HUES64 (cell line): ENCODE measurements around the gene TDRD6.
"Not testable (repeated sequence)": the region's sequence is repeated elsewhere in the genome, so short reads cannot be mapped to it uniquely, and the experiment has no call there.

Source experiments
- H3K27ac ChIP-seq: 2 replicates; pipeline ENCODE4 v1.7.0; 2013; ENCODE audit warnings: low read depth, low read length, inconsistent platforms
- H3K27me3 ChIP-seq: 2 replicates; pipeline ENCODE4 v1.6.1; 2013; ENCODE audit warnings: mild to moderate bottlenecking, low read length; ENCODE audit not compliant: insufficient read depth
- H3K36me3 ChIP-seq: 2 replicates; pipeline ENCODE4 v1.6.1; 2013; ENCODE audit warnings: mild to moderate bottlenecking, low read length; ENCODE audit not compliant: insufficient read depth
- H3K4me1 ChIP-seq: 2 replicates; pipeline ENCODE4 v1.6.1; 2013; ENCODE audit warnings: mild to moderate bottlenecking, low read length, moderate library complexity; ENCODE audit not compliant: insufficient read depth
- H3K4me3 ChIP-seq: 2 replicates; pipeline ENCODE4 v1.5.1; 2013; ENCODE audit warnings: mild to moderate bottlenecking, low read length, moderate library complexity
- H3K9ac ChIP-seq: 2 replicates; pipeline ENCODE4 v1.6.1; 2013; ENCODE audit warnings: mild to moderate bottlenecking, low read depth, low read length
- H3K9me3 ChIP-seq: 2 replicates; pipeline ENCODE4 v1.6.1; 2013; ENCODE audit warnings: low read depth, low read length; ENCODE audit not compliant: insufficient read depth
- WGBS: fragments of 150-250, 120-280 bp; methylation state at CpG from one replicate; pipeline ENCODE4 v1.1.7; 2013; ENCODE audit warnings: missing lambda C conversion rate; 5-methylcytosine and 5-hydroxymethylcytosine counted together

Gene TDRD6

GRCh38 chr6:46744159-46744725 is 56.6 kb downstream of the TDRD6 start:
- H3K4me3 ChIP-seq, H3K27me3 ChIP-seq, H3K36me3 ChIP-seq, H3K9ac ChIP-seq, H3K9me3 ChIP-seq, H3K27ac ChIP-seq: not testable (repeated sequence)
- peaks cover 16% of the 10 kb centered on the region for H3K4me1 ChIP-seq
- 93% methylated on average over 3 of the region's 3 CpGs for WGBS

DNA sequence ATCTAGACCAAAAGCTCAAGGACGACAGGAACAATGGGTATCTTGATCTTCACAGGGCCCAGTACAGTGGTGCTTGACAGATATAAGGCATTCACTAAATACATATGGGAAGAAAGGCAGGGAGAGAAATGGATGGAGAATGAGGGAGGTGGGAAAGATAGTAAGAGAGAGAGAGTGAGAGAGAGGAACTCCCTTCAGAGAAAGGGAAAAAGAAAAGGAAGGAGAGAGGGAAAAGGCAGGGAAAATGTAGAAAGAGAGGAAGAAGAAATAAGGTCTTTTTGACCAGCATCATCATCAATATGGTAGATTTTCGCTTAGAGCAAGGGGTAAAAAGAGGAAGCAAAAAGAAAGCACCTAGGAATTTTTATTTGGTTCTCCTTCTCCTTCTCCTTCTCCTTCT is 58.3 kb downstream of the TDRD6 start:
- no peak overlapping the region for H3K27ac ChIP-seq
- H3K4me1 ChIP-seq = peaks cover 13% of the 10 kb centered on the region
- no peaks in the 10 kb centered on the region for H3K27me3 ChIP-seq
- 91% methylated on average over 2 of the region's 2 CpGs for WGBS
- H3K4me3 ChIP-seq = no peak overlapping the region
- no peaks in the 10 kb centered on the region for H3K9me3 ChIP-seq
- no peaks in the 10 kb centered on the region for H3K36me3 ChIP-seq
- no peak overlapping the region for H3K9ac ChIP-seq

GRCh38 chr6:46746696-46747095 is 59.0 kb downstream of the TDRD6 start, which contains the start of gene ANKRD66:
Gene ANKRD66 (plus strand): TSS chr6:46746933. CDS start chr6:46751949, 5,016 bp downstream.
- Histone ChIP-seq H3K27me3 (no peaks in the 10 kb centered on the region), H3K4me1 (peaks cover 13% of the 10 kb centered on the region), H3K36me3 (no peaks in the 10 kb centered on the region), H3K4me3 (no peak within 1 kb of the TSS), H3K27ac (no peak within 1 kb of the TSS), H3K9me3 (no peaks in the 10 kb centered on the region), H3K9ac (no peak within 1 kb of the TSS)
- 88% methylated on average over 1 of the region's 1 CpG for whole genome bisulfite sequencing

- H3K36me3 ChIP-seq = no peaks in the 10 kb centered on the region
- no peaks in the 10 kb centered on the region for H3K9me3 ChIP-seq
- H3K4me3 ChIP-seq = no peak overlapping the region
- H3K4me1 ChIP-seq = peaks cover 13% of the 10 kb centered on the region
- no peaks in the 10 kb centered on the region for H3K27me3 ChIP-seq
- WGBS = 88% methylated on average over 4 of the region's 5 CpGs
- no peak overlapping the region for H3K9ac ChIP-seq
- peak overlapping the region; percentile 20; the same call in 1 of the 2 replicates for H3K27ac ChIP-seq
Measured at GRCh38 chr6:46748940-46749503, 61.3 kb downstream of the TDRD6 start.

DNA sequence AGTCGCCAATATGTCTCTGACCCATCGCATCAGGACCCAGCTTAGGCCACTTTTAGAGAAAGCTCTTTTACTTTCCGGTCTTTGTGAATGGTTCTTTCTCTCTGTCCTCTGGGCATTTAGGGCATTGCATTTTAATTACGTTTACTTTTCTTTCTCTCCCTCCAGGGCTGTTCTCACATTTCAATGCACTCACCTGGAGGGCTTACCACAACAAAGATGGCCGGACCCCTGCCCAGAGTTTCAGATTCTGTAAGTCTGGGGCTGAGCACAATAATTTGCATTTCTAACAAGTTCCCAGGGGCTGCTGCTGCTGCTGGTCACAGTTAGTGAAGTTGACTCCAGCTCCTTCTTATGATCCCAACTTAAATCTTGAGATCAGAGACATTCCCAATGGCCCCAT is 62.0 kb downstream of the TDRD6 start:
- H3K4me1 ChIP-seq = peaks cover 13% of the 10 kb centered on the region
- H3K9ac ChIP-seq = no peak overlapping the region
- H3K36me3 ChIP-seq = no peaks in the 10 kb centered on the region
- H3K27ac ChIP-seq = peak overlapping the region; percentile 72; the same call in 1 of the 2 replicates
- H3K27me3 ChIP-seq = no peaks in the 10 kb centered on the region
- H3K4me3 ChIP-seq = no peak overlapping the region
- 34% methylated on average over 5 of the region's 5 CpGs for WGBS
- no peaks in the 10 kb centered on the region for H3K9me3 ChIP-seq

DNA sequence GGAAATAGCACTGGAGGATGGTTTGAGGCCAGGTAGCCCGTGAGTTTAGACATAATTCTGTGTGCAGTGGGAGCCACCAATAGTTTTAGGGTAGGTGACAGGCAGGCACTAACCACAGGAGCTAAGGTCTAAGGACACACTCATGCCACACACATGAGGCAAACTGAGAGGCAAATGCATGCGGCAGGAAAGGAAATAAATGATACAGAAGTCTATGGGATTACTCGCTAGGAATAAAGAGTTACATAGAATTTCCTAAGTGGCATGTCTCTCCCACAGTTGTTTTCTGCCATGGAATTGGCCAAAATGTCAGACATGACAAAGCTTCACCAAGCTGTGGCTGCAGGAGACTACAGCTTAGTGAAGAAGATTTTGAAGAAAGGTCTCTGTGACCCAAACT is 64.0 kb downstream of the TDRD6 start:
- 95% methylated on average over 3 of the region's 3 CpGs for WGBS
- H3K9me3 ChIP-seq = no peaks in the 10 kb centered on the region
- peaks cover 16% of the 10 kb centered on the region for H3K4me1 ChIP-seq
- H3K36me3 ChIP-seq = no peaks in the 10 kb centered on the region
- H3K9ac ChIP-seq = no peak overlapping the region
- H3K27me3 ChIP-seq = no peaks in the 10 kb centered on the region
- no peak overlapping the region for H3K4me3 ChIP-seq
- H3K27ac ChIP-seq = no peak overlapping the region
